Measurements from ENCODE around the gene GABPB1.

The GABPB1 gene

GRCh38 chr15:50241684-50242450 is 113.1 kb downstream of the GABPB1 start:
- peak; percentile 58 for DNase-seq (ENCODE audit: low read depth)

GRCh38 chr15:50238255-50238654 is 116.7 kb downstream of the GABPB1 start:
- no peak for DNase-seq (ENCODE audit: low read depth)

- no peak for DNase-seq (ENCODE audit: low read depth)
Observed at GRCh38 chr15:50236433-50236832, 118.6 kb downstream of the GABPB1 start.

- DNase-seq (ENCODE audit: low read depth) = no peak
Observed at GRCh38 chr15:50235794-50236193, 119.2 kb downstream of the GABPB1 start.

GRCh38 chr15:50234764-50235163 is 120.2 kb downstream of the GABPB1 start:
- no peak for DNase-seq (ENCODE audit: low read depth)

GRCh38 chr15:50233192-50233736 is 121.7 kb downstream of the GABPB1 start:
- DNase-seq (ENCODE audit: low read depth) = no peak

GRCh38 chr15:50232791-50233190 is 122.2 kb downstream of the GABPB1 start:
- no peak for DNase-seq (ENCODE audit: low read depth)

GRCh38 chr15:50231761-50232160 is 123.2 kb downstream of the GABPB1 start:
- no peak for DNase-seq (ENCODE audit: low read depth)

- DNase-seq (ENCODE audit: low read depth) = no peak
Observed at GRCh38 chr15:50229336-50229735, 125.7 kb downstream of the GABPB1 start.

GRCh38 chr15:50228866-50229265 is 126.1 kb downstream of the GABPB1 start:
- no peak for DNase-seq (ENCODE audit: low read depth)

- DNase-seq (ENCODE audit: low read depth) = peak; percentile 68
Observed at GRCh38 chr15:50227076-50227475, 127.9 kb downstream of the GABPB1 start.

- DNase-seq (ENCODE audit: low read depth) = no peak
Observed at GRCh38 chr15:50225938-50226337, 129.1 kb downstream of the GABPB1 start.

All from ELR (cell line).